Spleen (tissue), 7 donors: Measurements from ENCODE around the gene UST.

ENCODE experiments used
- CTCF ChIP-seq, 11 experiments: fragments of 200-600 bp in 7 of 11; fragments of 450-650 bp in 4 of 11; sonication (generic) in 4 of 11; IDR thresholded peaks in 8 of 11; conservative IDR thresholded peaks in 3 of 11; 1 replicate in 7 of 11; 2 replicates in 4 of 11; pipeline versions ENCODE4 v1.4.0 to v1.8.0; 2016 to 2021; ENCODE audit warnings: antibody characterized with exemption in 11 of 11, inconsistent platforms in 4 of 11, mild to moderate bottlenecking in 1 of 11
- POLR2A ChIP-seq, 3 donors: fragments of 450-650 bp; IDR thresholded peaks; one replicate each; pipeline ENCODE4 v1.5.1; 2017; ENCODE audit warnings: antibody characterized with exemption in 3 of 3, mild to moderate bottlenecking in 1 of 3
- POLR2AphosphoS5 ChIP-seq, 3 donors: sonication (generic); formaldehyde crosslinking; IDR thresholded peaks; one replicate each; pipeline ENCODE4 v1.5.1; 2017; ENCODE audit warnings: antibody characterized with exemption in 3 of 3
- donor health status: DM: no; HTN: no; CAD: no; lungs with moderate emphysema.
- donor health status: DM: no; HTN: no; CAD: no.
- donor health status: DM: no; HTN: no; CAD: no.

DNA sequence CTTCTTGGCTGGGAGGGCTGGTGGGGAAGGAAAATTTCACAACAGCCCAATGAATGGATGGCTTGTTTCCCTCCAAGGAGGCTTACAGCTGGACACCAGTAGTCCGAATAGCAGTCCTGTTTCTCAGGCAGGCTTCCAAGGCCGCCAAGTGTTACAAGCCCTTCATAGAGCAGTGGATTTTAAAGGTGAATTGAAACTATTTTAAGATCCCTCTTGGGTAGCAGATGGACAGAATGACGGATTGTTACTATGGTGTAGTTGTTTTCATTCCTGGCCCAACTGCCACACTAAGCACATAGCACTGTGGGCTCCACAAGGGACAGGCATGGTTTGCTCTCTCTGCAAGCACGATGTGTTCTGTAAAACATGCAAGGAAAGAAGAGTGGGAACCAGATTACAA lies 367.3 kb downstream of the UST start:
- TF ChIP-seq CTCF (IDR thresholded peaks at IDR 0.05 in 8 of 11, conservative IDR thresholded peaks at IDR 0.05 in 3 of 11), result no peak
- no peak for TF ChIP-seq POLR2AphosphoS5 (IDR thresholded peaks at IDR 0.05)
- no peak for TF ChIP-seq POLR2A (IDR thresholded peaks at IDR 0.05)
